UCSD-AML1 (cell line): ENCODE data around the gene REPIN1.

Experiments
- DNase-seq: peaks from one replicate; lab custom pipeline; 2025; ENCODE audit not compliant: unreplicated experiment; lab: John Stamatoyannopoulos, UW

The REPIN1 gene

DNA sequence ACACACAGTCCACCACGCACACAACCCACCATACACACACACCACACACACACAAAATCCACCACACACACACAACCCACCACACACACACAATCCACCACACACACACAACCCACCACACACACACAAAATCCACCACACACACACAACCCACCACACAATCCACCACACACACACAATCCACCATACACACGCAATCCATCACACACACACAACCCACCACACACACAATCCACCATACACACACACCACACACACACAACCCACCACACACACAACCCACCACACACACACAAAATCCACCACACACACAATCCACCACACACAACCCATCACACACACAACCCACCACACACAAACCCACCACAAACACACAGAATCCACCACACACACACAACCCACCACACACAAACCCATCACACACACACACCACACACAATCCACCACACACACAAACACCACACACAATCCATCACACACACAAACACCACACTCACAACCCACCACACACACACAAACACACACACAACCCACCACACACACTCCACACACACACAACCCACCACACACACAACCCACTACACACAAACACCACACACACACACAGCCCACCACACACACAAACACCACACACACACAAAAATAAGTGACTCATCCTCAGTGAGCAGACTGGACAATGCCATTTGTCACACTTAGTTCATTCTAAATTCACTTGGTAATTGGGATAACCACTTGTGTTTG, 8.8 kb upstream of the REPIN1 start:
- no peak for DNase-seq

DNA sequence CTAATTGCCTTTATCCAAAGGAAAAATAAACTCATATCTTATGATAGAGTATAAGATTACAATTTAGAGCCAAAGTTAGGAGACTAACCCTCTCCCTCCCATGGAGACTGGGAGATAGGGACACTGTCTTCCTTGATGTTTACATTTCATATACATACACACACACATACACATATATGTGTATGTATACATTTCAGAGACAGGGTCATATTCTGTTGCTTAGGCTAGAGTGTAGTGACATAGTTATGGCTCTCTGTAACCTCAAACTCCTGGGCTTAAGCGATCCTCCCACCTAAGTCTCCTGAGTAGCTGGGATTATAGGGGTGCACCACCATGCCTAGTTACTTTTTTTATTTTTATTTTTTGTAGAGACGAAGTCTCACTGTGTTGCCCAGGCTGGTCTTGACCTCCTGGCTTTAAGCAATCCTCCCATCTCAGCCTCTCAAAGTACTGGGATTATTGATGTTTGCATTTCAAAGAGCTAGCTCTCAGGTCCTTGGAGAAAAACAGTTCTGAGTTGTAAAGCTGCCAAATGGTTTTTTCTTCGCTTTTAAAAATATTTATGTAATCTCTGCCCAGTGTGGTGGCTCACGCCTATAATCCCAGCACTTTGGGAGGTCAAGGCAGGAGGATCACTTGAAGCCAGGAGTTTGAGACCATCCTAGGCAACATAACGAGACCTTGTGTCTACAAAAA, 8.1 kb upstream of the REPIN1 start:
- no peak for DNase-seq

DNA sequence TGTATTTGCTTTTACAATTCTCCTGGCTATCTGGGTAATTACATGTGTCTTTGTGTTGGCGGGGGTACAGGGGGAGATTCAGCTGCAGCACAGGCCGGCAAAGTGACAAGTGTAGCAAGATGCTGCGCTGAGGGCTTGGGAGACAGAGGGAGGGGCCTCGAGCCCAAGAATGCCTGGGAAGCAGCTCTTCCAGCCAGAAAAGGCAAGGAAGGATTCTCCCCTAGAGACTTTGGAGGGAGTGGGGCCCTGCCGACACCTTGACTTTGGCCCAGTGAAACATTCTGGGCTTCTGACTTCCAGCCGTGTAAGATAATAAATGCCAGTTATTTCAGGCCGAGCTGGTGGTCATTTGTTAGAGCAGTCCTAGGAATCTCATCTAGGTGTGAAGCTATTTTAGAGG, 7.2 kb upstream of the REPIN1 start:
- DNase-seq, result no peak

DNA sequence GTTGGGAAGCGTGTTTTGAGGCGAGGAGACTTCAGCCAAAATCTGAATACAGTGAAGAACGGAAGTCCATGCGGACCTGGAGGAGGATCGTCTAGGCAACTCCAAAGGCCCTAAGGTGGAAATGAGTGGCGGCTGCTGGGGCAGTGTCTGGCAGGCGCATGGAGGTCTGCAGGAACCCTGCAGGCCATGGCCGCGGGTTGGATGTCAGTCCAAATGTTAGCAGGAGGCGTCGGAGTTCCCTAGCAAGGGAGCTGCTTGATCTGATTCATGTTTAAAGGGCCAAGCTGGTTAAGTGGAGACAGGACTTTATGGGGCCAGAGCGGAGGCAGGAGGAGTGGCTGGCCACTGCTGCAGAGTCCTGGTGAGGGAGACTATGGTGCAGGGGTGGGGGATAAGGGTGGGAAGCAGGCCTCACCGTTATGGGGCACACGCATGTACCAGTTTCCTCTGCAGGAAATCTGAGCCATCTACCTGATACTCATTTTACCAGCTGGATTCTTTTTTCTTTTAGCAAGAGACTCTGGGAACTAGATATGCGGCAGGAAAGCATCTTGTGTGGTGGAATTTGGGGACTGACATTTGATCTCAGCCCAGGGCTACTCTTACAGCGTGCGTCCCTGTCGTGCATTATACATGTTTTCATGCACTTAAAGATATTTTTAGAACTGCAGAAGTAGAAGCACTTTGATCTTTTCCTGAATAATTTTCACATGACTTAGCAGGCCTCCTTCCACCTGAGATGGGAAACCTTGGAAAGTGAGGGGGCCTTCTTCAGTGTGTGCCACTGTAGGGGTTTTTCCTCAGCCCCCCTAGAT, 6.6 kb upstream of the REPIN1 start:
- no peak for DNase-seq

DNA sequence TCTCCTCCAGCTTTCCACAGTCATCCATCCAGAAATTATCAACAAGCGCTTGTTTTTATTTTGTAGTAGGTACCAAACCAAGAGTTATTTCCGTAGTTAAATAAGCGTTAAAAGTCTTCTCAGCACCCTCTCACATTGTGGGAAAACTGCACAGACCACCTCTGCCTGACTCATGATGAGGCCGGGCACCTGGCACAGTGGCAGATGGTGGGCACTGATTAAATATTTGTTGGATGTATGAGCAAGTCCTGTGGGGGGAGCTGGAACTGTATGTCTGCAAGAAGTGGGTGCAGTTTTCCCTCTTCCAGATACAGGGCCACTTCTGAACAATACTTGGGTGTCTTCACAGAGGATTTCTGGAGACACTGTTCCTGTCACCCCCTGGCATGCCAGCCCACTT, 5.3 kb upstream of the REPIN1 start:
- DNase-seq, result no peak

DNA sequence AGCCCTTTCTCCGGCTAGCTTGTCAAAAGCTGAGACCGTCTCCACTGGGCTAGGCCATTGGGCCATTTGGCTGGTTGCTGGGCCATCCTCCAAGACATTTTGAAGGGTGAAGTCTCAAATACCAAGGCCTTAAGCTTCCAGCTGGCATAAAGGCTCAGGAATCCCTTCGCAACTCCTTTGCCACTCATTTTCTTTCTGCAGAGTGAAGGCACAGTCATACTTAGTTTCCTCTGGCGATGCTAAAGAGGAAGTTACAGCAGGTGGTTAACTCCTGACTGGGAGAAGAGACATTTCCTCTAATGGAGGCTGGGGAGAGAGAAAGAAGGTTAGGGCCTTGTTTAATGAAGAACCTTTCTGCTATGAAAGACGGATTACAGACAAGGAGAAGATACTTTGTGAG, 4.8 kb upstream of the REPIN1 start:
- DNase-seq, result peak; percentile 12

DNA sequence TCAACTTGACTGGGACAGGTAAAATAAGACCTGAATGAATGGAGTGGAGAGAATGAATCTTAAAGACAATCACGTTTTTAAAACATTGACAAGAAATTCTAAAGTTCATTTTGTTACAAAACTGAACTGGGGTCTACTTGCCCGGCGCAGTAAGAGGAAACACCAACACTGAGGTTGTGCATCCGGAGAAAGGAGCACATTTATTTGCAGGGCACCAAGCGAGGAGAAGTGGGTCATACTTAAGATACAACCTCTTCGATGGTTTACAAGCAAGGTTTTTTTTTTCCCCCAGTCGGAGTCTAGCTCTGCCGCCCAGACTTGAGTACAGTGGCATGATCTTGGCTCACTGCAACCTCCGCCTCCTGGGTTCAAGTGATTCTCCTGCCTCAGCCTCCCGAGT, 3.4 kb upstream of the REPIN1 start:
- no peak for DNase-seq

DNA sequence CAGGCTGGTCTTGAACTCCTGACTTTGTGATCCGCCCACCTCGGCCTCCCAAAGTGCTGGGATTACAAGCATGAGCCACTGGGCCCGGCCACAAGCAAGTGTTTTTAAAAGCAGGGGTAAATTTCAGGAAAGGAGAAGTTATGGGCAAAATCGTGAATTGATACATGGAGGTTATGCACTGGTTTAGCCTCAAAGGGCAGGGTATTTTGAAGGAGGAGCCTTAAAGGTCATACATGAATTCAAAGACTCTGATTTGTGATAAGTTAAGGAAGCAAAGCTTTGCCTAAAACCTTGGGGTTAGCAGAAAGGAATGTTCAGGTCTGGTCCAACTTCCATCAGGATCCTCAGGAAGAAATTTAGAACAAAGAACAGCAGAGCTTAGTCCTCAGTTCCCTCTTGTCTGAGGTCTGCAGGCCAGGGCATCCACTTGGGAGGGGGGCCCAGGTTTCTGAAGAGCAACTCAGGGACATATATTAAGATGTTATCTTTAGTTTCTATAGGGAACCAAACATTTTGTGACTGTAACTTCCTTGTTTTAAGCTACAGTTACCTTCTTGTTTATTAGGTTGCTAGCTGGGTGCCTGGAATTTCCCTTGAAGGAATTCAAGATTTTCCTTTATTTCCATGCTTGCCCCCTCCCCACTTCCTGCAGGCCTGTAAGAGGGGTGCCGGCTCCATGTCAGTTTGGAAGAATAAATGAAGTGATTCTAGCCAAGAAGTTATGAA, 2.8 kb upstream of the REPIN1 start:
- no peak for DNase-seq

GRCh38 chr7:150367677-150368095, 936 bp upstream of the REPIN1 start:
- no peak for DNase-seq

- DNase-seq, result peak; percentile 40
Measured at GRCh38 chr7:150368884-150369747, 494 bp downstream of the REPIN1 start.

DNA sequence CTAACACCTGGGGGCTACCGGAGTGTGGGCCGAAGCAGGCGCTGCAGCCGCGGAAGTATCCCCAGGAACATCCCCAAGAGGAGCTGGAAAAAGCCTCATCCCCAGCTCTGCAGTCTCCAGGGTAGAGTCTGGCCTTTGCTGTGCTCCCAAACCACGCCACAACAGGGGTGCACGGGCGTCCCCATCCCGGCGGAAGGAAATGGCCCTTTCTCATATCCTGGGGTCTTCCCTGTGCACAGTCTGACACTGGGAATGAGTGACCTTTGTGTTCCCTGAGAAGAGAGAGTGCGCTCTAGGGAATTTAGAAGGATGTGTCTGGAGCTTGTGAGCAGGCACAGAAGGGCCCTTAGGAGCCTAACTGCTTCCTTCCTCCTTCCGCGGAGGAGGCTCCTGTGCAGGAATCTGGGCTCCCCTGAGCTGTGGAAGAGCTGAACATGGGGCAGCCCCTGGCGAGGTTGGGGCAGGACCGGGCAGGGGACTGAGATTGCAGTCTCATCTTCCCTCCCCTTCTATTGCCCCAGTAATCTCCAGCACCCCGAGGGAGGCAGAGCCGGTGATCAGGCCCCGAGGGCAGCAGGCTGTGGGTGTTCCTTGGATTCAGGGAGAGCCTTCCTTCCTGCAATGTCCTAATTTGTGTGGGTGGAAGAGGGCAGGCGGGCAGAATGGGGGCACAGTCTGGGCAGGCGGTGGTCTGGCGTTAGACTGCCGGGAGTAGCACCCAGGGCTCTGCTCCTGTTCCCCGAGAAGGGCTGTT, 1.3 kb downstream of the REPIN1 start:
- DNase-seq, result no peak

DNA sequence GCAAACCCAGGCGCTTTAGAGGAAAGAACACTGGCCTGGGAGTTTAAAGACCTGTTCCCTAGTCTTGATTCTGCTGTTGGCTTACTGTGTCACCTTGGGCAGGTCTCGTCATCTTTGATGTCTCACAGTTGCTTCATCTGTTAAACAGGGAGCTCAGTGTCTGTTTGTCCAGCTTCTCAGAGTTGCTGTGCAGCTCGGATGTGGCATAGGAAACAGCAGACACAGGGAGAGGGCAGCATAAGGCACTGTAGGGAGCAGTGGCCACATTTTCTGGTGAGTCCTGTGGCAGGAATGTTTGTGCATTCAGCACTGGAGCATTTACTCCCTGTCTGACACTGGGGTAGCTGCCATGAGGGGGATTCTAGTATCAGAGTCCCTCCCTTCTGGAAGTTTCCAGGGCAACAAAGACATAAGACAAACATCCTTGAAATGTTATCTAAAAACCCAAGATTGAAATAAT, 2.0 kb downstream of the REPIN1 start:
- DNase-seq, result no peak

- no peak for DNase-seq
Measured at GRCh38 chr7:150371131-150371995, 2.7 kb downstream of the REPIN1 start.

GRCh38 chr7:150371996-150372270, 3.3 kb downstream of the REPIN1 start:
- no peak for DNase-seq

DNA sequence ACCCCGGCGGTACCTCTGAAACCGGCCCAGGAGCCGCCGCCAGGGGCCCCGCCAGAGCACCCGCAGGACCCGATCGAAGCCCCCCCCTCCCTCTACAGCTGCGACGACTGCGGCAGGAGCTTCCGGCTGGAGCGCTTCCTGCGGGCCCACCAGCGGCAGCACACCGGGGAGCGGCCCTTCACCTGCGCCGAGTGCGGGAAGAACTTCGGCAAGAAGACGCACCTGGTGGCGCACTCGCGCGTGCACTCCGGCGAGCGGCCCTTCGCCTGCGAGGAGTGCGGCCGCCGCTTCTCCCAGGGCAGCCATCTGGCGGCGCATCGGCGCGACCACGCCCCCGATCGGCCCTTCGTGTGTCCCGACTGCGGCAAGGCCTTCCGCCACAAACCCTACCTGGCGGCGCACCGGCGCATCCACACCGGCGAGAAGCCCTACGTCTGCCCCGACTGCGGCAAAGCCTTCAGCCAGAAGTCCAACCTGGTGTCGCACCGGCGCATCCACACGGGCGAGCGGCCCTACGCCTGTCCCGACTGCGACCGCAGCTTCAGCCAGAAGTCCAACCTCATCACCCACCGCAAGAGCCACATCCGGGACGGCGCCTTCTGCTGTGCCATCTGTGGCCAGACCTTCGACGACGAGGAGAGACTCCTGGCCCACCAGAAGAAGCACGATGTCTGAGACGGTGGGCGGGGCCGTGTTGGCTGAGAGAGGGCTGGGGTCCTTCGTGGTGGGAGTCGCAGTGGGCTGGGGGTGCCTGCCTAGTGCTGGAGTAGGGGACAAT, 3.8 kb downstream of the REPIN1 start:
- no peak for DNase-seq

GRCh38 chr7:150373049-150373801, 4.6 kb downstream of the REPIN1 start:
- DNase-seq, result no peak

DNA sequence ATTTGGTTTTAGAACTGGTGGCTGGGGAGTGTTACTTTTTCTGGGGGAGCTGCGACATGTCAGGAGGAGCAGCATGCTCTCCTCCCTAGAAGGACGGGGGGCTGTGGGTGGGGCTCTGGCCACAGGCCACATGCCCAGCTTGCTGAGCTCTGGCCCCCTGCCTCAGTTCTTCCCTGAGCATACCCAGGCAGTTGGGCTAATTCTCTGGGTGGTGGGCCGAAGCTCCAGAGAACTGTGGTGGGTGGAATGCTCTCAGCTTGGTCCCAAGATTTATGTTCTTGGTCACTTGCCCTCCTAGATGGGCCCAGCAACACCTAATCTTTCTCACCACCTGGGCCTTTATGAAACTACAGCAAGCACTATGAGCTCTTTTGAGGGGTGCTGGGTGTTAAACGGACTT, 5.4 kb downstream of the REPIN1 start:
- DNase-seq, result no peak
